ENCODE data around the gene TSSC4.

DNA sequence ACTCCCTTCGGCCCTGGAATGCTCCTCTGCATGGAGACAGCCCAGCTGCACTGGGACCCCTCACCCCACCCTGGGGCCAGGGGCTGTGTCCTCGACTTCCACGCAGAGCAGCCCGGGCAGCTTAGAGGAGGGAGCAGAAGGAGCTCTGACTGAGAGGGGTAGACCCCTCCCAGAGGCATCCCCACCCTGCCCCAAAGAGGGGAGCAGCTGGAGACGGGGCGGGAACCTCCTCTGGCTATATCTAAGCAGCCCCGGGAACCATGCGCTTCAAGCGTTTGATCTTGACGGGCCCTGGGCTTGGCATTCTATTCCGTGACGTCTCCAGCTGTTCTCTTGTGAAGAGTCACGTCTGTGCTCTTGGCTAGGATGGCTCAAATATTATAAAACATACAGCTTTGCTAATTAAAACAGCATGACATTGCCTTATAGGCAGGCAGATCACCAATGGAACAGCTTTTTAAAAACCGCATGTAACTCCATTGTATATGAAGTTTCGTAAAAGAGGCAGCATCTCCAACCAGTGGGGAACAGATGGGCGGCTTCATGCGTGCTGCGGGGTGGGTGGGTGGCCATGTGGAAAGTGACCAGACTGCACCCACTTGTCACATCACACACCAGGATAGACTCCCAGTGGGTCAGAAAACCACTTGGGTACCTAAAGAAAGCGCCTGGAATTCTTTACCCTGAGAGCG is 51.9 kb downstream of the TSSC4 start:
- TF ChIP-seq, protein P1, sequence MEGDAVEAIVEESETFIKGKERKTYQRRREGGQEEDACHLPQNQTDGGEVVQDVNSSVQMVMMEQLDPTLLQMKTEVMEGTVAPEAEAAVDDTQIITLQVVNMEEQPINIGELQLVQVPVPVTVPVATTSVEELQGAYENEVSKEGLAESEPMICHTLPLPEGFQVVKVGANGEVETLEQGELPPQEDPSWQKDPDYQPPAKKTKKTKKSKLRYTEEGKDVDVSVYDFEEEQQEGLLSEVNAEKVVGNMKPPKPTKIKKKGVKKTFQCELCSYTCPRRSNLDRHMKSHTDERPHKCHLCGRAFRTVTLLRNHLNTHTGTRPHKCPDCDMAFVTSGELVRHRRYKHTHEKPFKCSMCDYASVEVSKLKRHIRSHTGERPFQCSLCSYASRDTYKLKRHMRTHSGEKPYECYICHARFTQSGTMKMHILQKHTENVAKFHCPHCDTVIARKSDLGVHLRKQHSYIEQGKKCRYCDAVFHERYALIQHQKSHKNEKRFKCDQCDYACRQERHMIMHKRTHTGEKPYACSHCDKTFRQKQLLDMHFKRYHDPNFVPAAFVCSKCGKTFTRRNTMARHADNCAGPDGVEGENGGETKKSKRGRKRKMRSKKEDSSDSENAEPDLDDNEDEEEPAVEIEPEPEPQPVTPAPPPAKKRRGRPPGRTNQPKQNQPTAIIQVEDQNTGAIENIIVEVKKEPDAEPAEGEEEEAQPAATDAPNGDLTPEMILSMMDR (IDR thresholded peaks at IDR 0.05) = no peak
- no peak for TF ChIP-seq EP300 (IDR thresholded peaks at IDR 0.05)
- no peak for TF ChIP-seq POLR2AphosphoS5 (IDR thresholded peaks at IDR 0.05)
- no peak for TF ChIP-seq POLR2A (IDR thresholded peaks at IDR 0.05)

Data from gastroesophageal sphincter (tissue), 3 donors.